A549 (cell line): ENCODE data around the gene SKIL.

Experiments
- ATOH8 ChIP-seq: fragments of 250-450 bp; sonication (Bioruptor Pico); IDR thresholded peaks from 2 replicates; pipeline ENCODE4 v1.5.0; 2020; ENCODE audit warnings: low read depth, mild to moderate bottlenecking, moderate library complexity
- BCL3 ChIP-seq: fragments of >200 bp; sonication (Bioruptor Twin); formaldehyde crosslinking; IDR thresholded peaks from 3 replicates; pipeline ENCODE4 v1.6.1; 2016
- CHD2 ChIP-seq: fragments of 150-350 bp; IDR thresholded peaks from 2 replicates; pipeline ENCODE4 v1.6.1; 2014; ENCODE audit warnings: low read length; ENCODE audit not compliant: partially characterized antibody
- CHD4 ChIP-seq: fragments of 200-600 bp; sonication (generic); IDR thresholded peaks from 2 replicates; pipeline ENCODE4 v1.6.1; 2016; ENCODE audit warnings: antibody characterized with exemption, mild to moderate bottlenecking, borderline replicate concordance
- CTCF ChIP-seq: fragments of >200 bp; sonication (Bioruptor Twin); formaldehyde crosslinking; IDR thresholded peaks from 3 replicates; pipeline ENCODE4 v1.5.1; 2016
- ELK1 ChIP-seq: fragments of 150-350 bp; IDR thresholded peaks from 2 replicates; pipeline ENCODE4 v1.6.1; 2014; ENCODE audit warnings: low read depth, mild to moderate bottlenecking, low read length
- KDM1A ChIP-seq: fragments of 200-600 bp; sonication (generic); IDR thresholded peaks from 2 replicates; pipeline ENCODE4 v1.6.1; 2016; ENCODE audit warnings: low read depth, mild to moderate bottlenecking
- MAX ChIP-seq: IDR thresholded peaks from 2 replicates; pipeline ENCODE4 v1.6.1; 2012
- MYC ChIP-seq: IDR thresholded peaks from 2 replicates; pipeline ENCODE4 v1.6.1; 2012; ENCODE audit warnings: mild to moderate bottlenecking, inconsistent platforms, low read length, improper control_type of control experiment, borderline replicate concordance
- POLR2A ChIP-seq: IDR thresholded peaks from 2 replicates; pipeline ENCODE4 v1.6.1; 2012; ENCODE audit warnings: mild to moderate bottlenecking, low read length
- RAD21 ChIP-seq, 2 experiments: fragments of >200 bp in 1 of 2; sonication (Bioruptor Twin) in 1 of 2; formaldehyde crosslinking in 1 of 2; IDR thresholded peaks in 1 of 2; conservative IDR thresholded peaks in 1 of 2; 2 replicates in 1 of 2; 3 replicates in 1 of 2; pipeline ENCODE4 v1.6.1; 2012 to 2018; ENCODE audit warnings: inconsistent platforms in 1 of 2
- TFCP2L1 ChIP-seq: fragments of 250-450 bp; sonication (Bioruptor Pico); IDR thresholded peaks from 2 replicates; pipeline ENCODE4 v1.5.0; 2021; ENCODE audit warnings: mild to moderate bottlenecking
- ZC3H11A ChIP-seq: fragments of 450-650 bp; IDR thresholded peaks from 2 replicates; pipeline ENCODE4 v1.6.1; 2014; ENCODE audit warnings: antibody characterized with exemption, mild to moderate bottlenecking
- ZNF302 ChIP-seq: fragments of 250-450 bp; sonication (Bioruptor Pico); IDR thresholded peaks from 2 replicates; pipeline ENCODE4 v1.9.0; 2021; ENCODE audit warnings: inconsistent platforms, mild to moderate bottlenecking, moderate library complexity

GRCh38 chr3:170436697-170437096, 79.2 kb downstream of the SKIL start:
- TF ChIP-seq KDM1A (no peak), ATOH8 (CRISPR knock-in tag) (no peak), RAD21 (conservative IDR thresholded peaks at IDR 0.05 in 1 of 2, IDR thresholded peaks at IDR 0.05 in 1 of 2) (no peak), CHD2 (no peak), CHD4 (no peak), CTCF (no peak), TFCP2L1 (CRISPR knock-in tag) (no peak), POLR2A (no peak), ZC3H11A (no peak), MYC (no peak), ELK1 (no peak), ZNF302 (no peak), MAX (no peak), BCL3 (no peak)
